H9 (cell line): ENCODE results near the gene ALG9. TPM values are rescaled to one million over a fixed set of nuclear protein-coding genes. Genes with fewer than 3 reads are reported as not detected.
A peak's percentile ranks its signal among the peaks of the same experiment; 100 is the strongest.

Experiments used
- DNase-seq: peaks from one replicate; pipeline ENCODE4 v3.0.0-alpha.2; 2017
- H2AFZ ChIP-seq: one replicate; pipeline ENCODE4 v1.6.1; 2013; ENCODE audit warnings: mild to moderate bottlenecking, low read length, control low read depth, moderate library complexity
- H2AK5ac ChIP-seq: 2 replicates; pipeline ENCODE4 v1.6.1; 2013; ENCODE audit warnings: low read length, control low read depth, mixed read lengths; ENCODE audit not compliant: insufficient read length
- H2BK120ac ChIP-seq: one replicate; pipeline ENCODE4 v1.6.1; 2013; ENCODE audit warnings: low read depth, mild to moderate bottlenecking, low read length, control low read depth, inconsistent platforms; ENCODE audit not compliant: poor library complexity, severe bottlenecking
- H2BK12ac ChIP-seq: 2 replicates; pipeline ENCODE4 v1.6.1; 2013; ENCODE audit warnings: low read length, control low read depth, mixed read lengths, low read depth; ENCODE audit not compliant: insufficient read length
- H2BK15ac ChIP-seq: 2 replicates; pipeline ENCODE4 v1.6.1; 2013; ENCODE audit warnings: low read depth, low read length, control low read depth
- H2BK20ac ChIP-seq: one replicate; pipeline ENCODE4 v1.6.1; 2013; ENCODE audit warnings: low read depth, mild to moderate bottlenecking, low read length, control low read depth, inconsistent platforms; ENCODE audit not compliant: poor library complexity, severe bottlenecking
- H2BK5ac ChIP-seq: 2 replicates; pipeline ENCODE4 v1.6.1; 2013; ENCODE audit warnings: low read length, control low read depth, mixed read lengths; ENCODE audit not compliant: insufficient read length
- H3K14ac ChIP-seq: 2 replicates; pipeline ENCODE4 v1.6.1; 2013; ENCODE audit warnings: low read length, control low read depth; ENCODE audit not compliant: insufficient read depth
- H3K18ac ChIP-seq: 2 replicates; pipeline ENCODE4 v1.6.1; 2013; ENCODE audit warnings: low read depth, mild to moderate bottlenecking, mixed read lengths, low read length, control low read depth; ENCODE audit not compliant: insufficient read length
- H3K23ac ChIP-seq: 2 replicates; pipeline ENCODE4 v1.6.1; 2013; ENCODE audit warnings: low read length, control low read depth, mixed read lengths, low read depth; ENCODE audit not compliant: insufficient read length
- H3K23me2 ChIP-seq: 2 replicates; pipeline ENCODE4 v1.6.1; 2013; ENCODE audit warnings: low read depth, mild to moderate bottlenecking, mixed read lengths, low read length, control low read depth; ENCODE audit not compliant: insufficient read length, poor library complexity, severe bottlenecking
- H3K27ac ChIP-seq: 2 replicates; pipeline ENCODE4 v1.5.1; 2013; ENCODE audit warnings: low read length, control low read depth, mixed read lengths, low read depth; ENCODE audit not compliant: insufficient read length
- H3K27me3 ChIP-seq: 2 replicates; pipeline ENCODE4 v1.6.1; 2013; ENCODE audit warnings: low read length, control low read depth, inconsistent platforms; ENCODE audit not compliant: insufficient read depth
- H3K4ac ChIP-seq: 2 replicates; pipeline ENCODE4 v1.6.1; 2013; ENCODE audit warnings: low read depth, mild to moderate bottlenecking, control low read depth, inconsistent platforms, low read length, moderate library complexity
- H3K4me1 ChIP-seq: 2 replicates; pipeline ENCODE4 v1.6.1; 2013; ENCODE audit warnings: low read length, control low read depth, inconsistent platforms; ENCODE audit not compliant: insufficient read depth
- H3K4me2 ChIP-seq: 2 replicates; pipeline ENCODE4 v1.6.1; 2013; ENCODE audit warnings: low read length, control low read depth, mixed read lengths; ENCODE audit not compliant: insufficient read length, insufficient read depth
- H3K56ac ChIP-seq: 2 replicates; pipeline ENCODE4 v1.6.1; 2013; ENCODE audit warnings: low read depth, mild to moderate bottlenecking, mixed read lengths, low read length, control low read depth; ENCODE audit not compliant: insufficient read length
- H3K79me1 ChIP-seq: 2 replicates; pipeline ENCODE4 v1.6.1; 2013; ENCODE audit warnings: low read depth, mild to moderate bottlenecking, moderate library complexity, low read length, control low read depth, inconsistent platforms; ENCODE audit not compliant: insufficient read depth, poor library complexity, severe bottlenecking
- H3K79me2 ChIP-seq: 2 replicates; pipeline ENCODE4 v1.6.1; 2013; ENCODE audit warnings: low read length, control low read depth, inconsistent platforms; ENCODE audit not compliant: insufficient read depth
- H3K9ac ChIP-seq: 2 replicates; pipeline ENCODE4 v1.6.1; 2013; ENCODE audit warnings: low read length, control low read depth, mixed read lengths; ENCODE audit not compliant: insufficient read length; ENCODE audit errors: extremely low read depth
- H3K9me3 ChIP-seq: one replicate; pipeline ENCODE4 v1.6.1; 2013; ENCODE audit warnings: low read depth, low read length, inconsistent platforms; ENCODE audit not compliant: control insufficient read depth
- H3T11ph ChIP-seq: one replicate; pipeline ENCODE4 v1.6.1; 2013; ENCODE audit warnings: mild to moderate bottlenecking, low read length, control low read depth, inconsistent platforms
- H4K20me1 ChIP-seq: one replicate; pipeline ENCODE4 v1.6.1; 2013; ENCODE audit not compliant: control insufficient read depth, insufficient read length, insufficient read depth
- H4K5ac ChIP-seq: 2 replicates; pipeline ENCODE4 v1.6.1; 2013; ENCODE audit warnings: low read depth, mild to moderate bottlenecking, mixed read lengths, low read length, control low read depth; ENCODE audit not compliant: insufficient read length
- H4K8ac ChIP-seq: replicated peaks from 2 replicates; pipeline ENCODE4 v1.6.1; 2013; ENCODE audit warnings: low read length, control low read depth, mixed read lengths, low read depth; ENCODE audit not compliant: insufficient read length
- H4K91ac ChIP-seq: 2 replicates; pipeline ENCODE4 v1.6.1; 2013; ENCODE audit warnings: low read depth, mild to moderate bottlenecking, moderate library complexity, mixed read lengths, low read length, control low read depth; ENCODE audit not compliant: insufficient read length
- H3K27ac Mint-ChIP-seq, 3 experiments: 2 replicates in 2 of 3; 3 replicates in 1 of 3; pipeline ENCODE4 v1.8.0; 2020 to 2021; ENCODE audit warnings: mixed read lengths in 3 of 3, mild to moderate bottlenecking in 1 of 3, moderate library complexity in 1 of 3
- H3K27me3 Mint-ChIP-seq: 2 replicates; pipeline ENCODE4 v1.8.0; 2021; ENCODE audit warnings: low read depth, mild to moderate bottlenecking, moderate library complexity, mixed read lengths
- H3K36me3 Mint-ChIP-seq, 3 experiments: 2 replicates in 2 of 3; 3 replicates in 1 of 3; pipeline ENCODE4 v1.8.0; 2020 to 2021; ENCODE audit warnings: low read depth in 3 of 3, mixed read lengths in 3 of 3; ENCODE audit not compliant: insufficient read depth in 1 of 3
- H3K4me1 Mint-ChIP-seq, 2 experiments: 2 replicates each; pipeline ENCODE4 v1.8.0; 2020; ENCODE audit warnings: mixed read lengths in 2 of 2
- H3K4me3 Mint-ChIP-seq, 2 experiments: 2 replicates in 1 of 2; 3 replicates in 1 of 2; pipeline ENCODE4 v1.8.0; 2020 to 2021; ENCODE audit warnings: mild to moderate bottlenecking in 2 of 2, mixed read lengths in 2 of 2, moderate library complexity in 1 of 2
- H3K9me3 Mint-ChIP-seq, 2 experiments: 2 replicates in 1 of 2; 3 replicates in 1 of 2; pipeline ENCODE4 v1.8.0; 2020; ENCODE audit warnings: mild to moderate bottlenecking in 2 of 2, mixed read lengths in 2 of 2, moderate library complexity in 1 of 2
- CTCF ChIP-seq: fragments of 200-600 bp; sonication (generic); conservative IDR thresholded peaks from 3 replicates; pipeline ENCODE4 v1.8.0; 2021; ENCODE audit warnings: antibody characterized with exemption, mild to moderate bottlenecking
- WGBS: extraction: QIAGEN DNeasy Blood & Tissue Kit; methylation state at CpG from one replicate; pipeline ENCODE4 v1.1.7; 2013; ENCODE audit warnings: missing lambda C conversion rate, low lambda C conversion rate, mixed read lengths; ENCODE audit not compliant: insufficient read length; ENCODE audit errors: extremely low coverage; 5-methylcytosine and 5-hydroxymethylcytosine counted together
- total RNA-seq: library from RNA; stranded (reverse); gene quantifications from 2 replicates; pipeline ENCODE4 v1.2.1, GENCODE V29; 2021

The ALG9 gene
- total RNA-seq, 1 experiment from 2014 or later, result 26.0 TPM

- Mint-ChIP-seq H3K27ac (peak overlapping the region in 1 of 3 experiments; percentile 88; a peak in 1 of 7 replicates), H3K4me1 (peaks cover 20 to 45% of the 10 kb centered on the region in 2 experiments), H3K36me3 (peaks cover 4 to 33% (median 18%) of the 10 kb centered on the region in 3 experiments; a peak in 5 of 7 replicates), H3K9me3 (no peaks in the 10 kb centered on the region), H3K27me3 (no peaks in the 10 kb centered on the region), H3K4me3 (no peak overlapping the region)
- no peak overlapping the region for H3K4me2 ChIP-seq
- H4K8ac ChIP-seq, result no peak overlapping the region
- H3K9me3 ChIP-seq, result no peaks in the 10 kb centered on the region
- H3K56ac ChIP-seq, result no peak overlapping the region
- no peak for TF ChIP-seq CTCF
- H4K20me1 ChIP-seq, result no peaks in the 10 kb centered on the region
- no peak overlapping the region for H2BK12ac ChIP-seq
- no peak overlapping the region for H3K18ac ChIP-seq
- no peak overlapping the region for H3K23ac ChIP-seq
- H4K5ac ChIP-seq, result no peak overlapping the region
- H3K4ac ChIP-seq, result no peak overlapping the region
- no peak overlapping the region for H2BK15ac ChIP-seq
- no peak overlapping the region for H2BK20ac ChIP-seq
- H3K27me3 ChIP-seq, result no peaks in the 10 kb centered on the region
- no peak for DNase-seq
- no peak overlapping the region for H2BK5ac ChIP-seq
- H4K91ac ChIP-seq, result no peak overlapping the region
- no peaks in the 10 kb centered on the region for H3K23me2 ChIP-seq
- H3K9ac ChIP-seq, result no peak overlapping the region
- H3K14ac ChIP-seq, result no peak overlapping the region
- no peak overlapping the region for H2AFZ ChIP-seq
- no peak overlapping the region for H3T11ph ChIP-seq
- H2AK5ac ChIP-seq, result no peak overlapping the region
- no peaks in the 10 kb centered on the region for H3K79me1 ChIP-seq
- no CpG with 5 or more reads among the region's 15 CpGs for WGBS
- H2BK120ac ChIP-seq, result no peak overlapping the region
- H3K4me1 ChIP-seq, result no peaks in the 10 kb centered on the region
- no peaks in the 10 kb centered on the region for H3K79me2 ChIP-seq
- H3K27ac ChIP-seq, result no peak overlapping the region
These were observed 134.5 kb downstream of the ALG9 start for GRCh38 chr11:111736621-111737443.

Other genes starting within 250 kb of the ALG9 start
- 95.5 and 105 TPM in 2 replicates for gene PPP2R1B, start 105.2 kb downstream of the ALG9 start, total RNA-seq
- gene FDXACB1, start 7.6 kb upstream of the ALG9 start, total RNA-seq, result 2.8 and 3.2 TPM in 2 replicates
- gene CFAP68, start 8.0 kb upstream of the ALG9 start, total RNA-seq, result 21.6 and 23.4 TPM in 2 replicates
- 1.1 TPM in 1 of 2 replicates, not detected in the other for gene CRYAB, start 40.2 kb upstream of the ALG9 start, total RNA-seq
- gene HSPB2, start 41.2 kb upstream of the ALG9 start, total RNA-seq, result 0.22 TPM in 1 of 2 replicates, not detected in the other
- 4.0 and 4.4 TPM in 2 replicates for gene C11orf52, start 47.3 kb upstream of the ALG9 start, total RNA-seq
- gene DIXDC1, start 65.8 kb upstream of the ALG9 start, total RNA-seq, result 10.1 and 10.8 TPM in 2 replicates
- 57.3 and 58.4 TPM in 2 replicates for gene DLAT, start 153.8 kb upstream of the ALG9 start, total RNA-seq
- 1.1 and 1.4 TPM in 2 replicates for gene PIH1D2, start 202.4 kb upstream of the ALG9 start, total RNA-seq
- gene NKAPD1, start 202.7 kb upstream of the ALG9 start, total RNA-seq, result 22.7 and 25.9 TPM in 2 replicates
- gene TIMM8B, start 215.2 kb upstream of the ALG9 start, total RNA-seq, result 84.4 and 86.3 TPM in 2 replicates
- 79.6 and 82.3 TPM in 2 replicates for gene SDHD, start 215.3 kb upstream of the ALG9 start, total RNA-seq